Measurements from ENCODE around the gene RFX6. TPM values are rescaled to one million over a fixed set of nuclear protein-coding genes. Genes with fewer than 3 reads are reported as not detected.

The RFX6 gene
- total RNA-seq, 1 experiment from 2014 or later, result 0.15 TPM

- Histone ChIP-seq H3K9ac (ENCODE audit: low read length) (no peak overlapping the region), H3K27ac (ENCODE audit: low read length) (no peak overlapping the region), H3K4me2 (ENCODE audit: low read length) (no peak overlapping the region), H3K36me3 (ENCODE audit: low read depth, low read length) (no peaks in the 10 kb centered on the region), H3K27me3 (ENCODE audit: low read length) (peaks cover 9% of the 10 kb centered on the region), H3K4me3 (ENCODE audit: low read length) (no peak overlapping the region), H4K20me1 (ENCODE audit: low read length) (no peaks in the 10 kb centered on the region), H3K4me1 (ENCODE audit: insufficient read depth, low read length) (no peaks in the 10 kb centered on the region; the same call in 1 of the 2 replicates), H3K9me2 (replicated peaks; ENCODE audit: low read length) (no peaks in the 10 kb centered on the region), H3K9me3 (ENCODE audit: low read length) (no peaks in the 10 kb centered on the region), H3K79me2 (ENCODE audit: low read length) (no peaks in the 10 kb centered on the region), H2AFZ (ENCODE audit: low read length) (no peak overlapping the region), H3F3A (ENCODE audit: low read length, unreplicated experiment) (no peaks in the 10 kb centered on the region)
- TF ChIP-seq EZH2 (IDR thresholded peaks at IDR 0.05; ENCODE audit: low read length, unreplicated experiment), result no peak
- TF ChIP-seq EZH2phosphoT487 (IDR thresholded peaks at IDR 0.05; ENCODE audit: borderline replicate concordance, low read length), result no peak
- TF ChIP-seq, protein P1, sequence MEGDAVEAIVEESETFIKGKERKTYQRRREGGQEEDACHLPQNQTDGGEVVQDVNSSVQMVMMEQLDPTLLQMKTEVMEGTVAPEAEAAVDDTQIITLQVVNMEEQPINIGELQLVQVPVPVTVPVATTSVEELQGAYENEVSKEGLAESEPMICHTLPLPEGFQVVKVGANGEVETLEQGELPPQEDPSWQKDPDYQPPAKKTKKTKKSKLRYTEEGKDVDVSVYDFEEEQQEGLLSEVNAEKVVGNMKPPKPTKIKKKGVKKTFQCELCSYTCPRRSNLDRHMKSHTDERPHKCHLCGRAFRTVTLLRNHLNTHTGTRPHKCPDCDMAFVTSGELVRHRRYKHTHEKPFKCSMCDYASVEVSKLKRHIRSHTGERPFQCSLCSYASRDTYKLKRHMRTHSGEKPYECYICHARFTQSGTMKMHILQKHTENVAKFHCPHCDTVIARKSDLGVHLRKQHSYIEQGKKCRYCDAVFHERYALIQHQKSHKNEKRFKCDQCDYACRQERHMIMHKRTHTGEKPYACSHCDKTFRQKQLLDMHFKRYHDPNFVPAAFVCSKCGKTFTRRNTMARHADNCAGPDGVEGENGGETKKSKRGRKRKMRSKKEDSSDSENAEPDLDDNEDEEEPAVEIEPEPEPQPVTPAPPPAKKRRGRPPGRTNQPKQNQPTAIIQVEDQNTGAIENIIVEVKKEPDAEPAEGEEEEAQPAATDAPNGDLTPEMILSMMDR (conservative IDR thresholded peaks at IDR 0.05; ENCODE audit: low read depth, low read length), result no peak
- ChIA-PET POLR2A (ENCODE audit: unreplicated experiment) (no interaction called here), CTCF (no interaction called here)
- no peak for ATAC-seq
- intact Hi-C loops (cut with micrococcal nuclease), result no loop called here
- no TSS peak for BruUV-seq (replicated peaks)
- DNase-seq, result no peak
Observed at GRCh38 chr6:116872771-116873170, 4.3 kb upstream of the RFX6 start.

DNA sequence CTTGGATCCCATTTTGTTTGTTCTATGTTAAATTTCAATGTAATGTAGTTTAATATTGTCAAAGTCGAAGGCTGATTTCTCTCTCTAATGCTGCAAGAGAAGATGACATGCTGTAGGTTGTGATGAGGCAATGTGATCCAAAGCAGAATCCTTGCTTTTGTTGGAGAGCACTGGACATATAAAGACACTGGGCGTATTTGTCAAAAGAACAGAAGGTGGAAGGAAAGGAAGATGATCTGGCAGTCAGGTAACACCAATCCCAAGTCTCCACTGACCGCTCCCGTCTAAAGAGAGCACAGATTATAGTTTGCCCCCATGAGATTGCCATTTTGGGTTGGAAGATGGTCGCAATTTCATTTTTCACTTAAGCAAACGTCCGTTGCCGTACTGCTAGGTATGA is 935 bp upstream of the RFX6 start:
- Histone ChIP-seq H3K27ac (ENCODE audit: low read length) (no peak overlapping the region), H3K9me2 (replicated peaks; ENCODE audit: low read length) (no peaks in the 10 kb centered on the region), H3F3A (ENCODE audit: low read length, unreplicated experiment) (no peaks in the 10 kb centered on the region), H3K36me3 (ENCODE audit: low read depth, low read length) (no peaks in the 10 kb centered on the region), H3K9me3 (ENCODE audit: low read length) (no peaks in the 10 kb centered on the region), H3K4me2 (ENCODE audit: low read length) (peak overlapping the region; percentile 86; the same call in 1 of the 2 replicates), H2AFZ (ENCODE audit: low read length) (no peak overlapping the region), H3K9ac (ENCODE audit: low read length) (no peak overlapping the region), H3K79me2 (ENCODE audit: low read length) (no peaks in the 10 kb centered on the region), H4K20me1 (ENCODE audit: low read length) (no peaks in the 10 kb centered on the region), H3K27me3 (ENCODE audit: low read length) (peaks cover 14% of the 10 kb centered on the region), H3K4me3 (ENCODE audit: low read length) (no peak overlapping the region; the same call in 1 of the 2 replicates), H3K4me1 (ENCODE audit: insufficient read depth, low read length) (no peaks in the 10 kb centered on the region; the same call in 1 of the 2 replicates)
- TF ChIP-seq, protein P1 (conservative IDR thresholded peaks at IDR 0.05; ENCODE audit: low read depth, low read length), result no peak
- no peak for TF ChIP-seq EZH2phosphoT487 (IDR thresholded peaks at IDR 0.05; ENCODE audit: borderline replicate concordance, low read length)
- no TSS peak for BruUV-seq (replicated peaks)
- CTCF ChIA-PET, result no interaction called here
- intact Hi-C loops (cut with micrococcal nuclease), result no loop called here
- ATAC-seq (no peak), DNase-seq (no peak)
- POLR2A ChIA-PET (ENCODE audit: unreplicated experiment), result no interaction called here

DNA sequence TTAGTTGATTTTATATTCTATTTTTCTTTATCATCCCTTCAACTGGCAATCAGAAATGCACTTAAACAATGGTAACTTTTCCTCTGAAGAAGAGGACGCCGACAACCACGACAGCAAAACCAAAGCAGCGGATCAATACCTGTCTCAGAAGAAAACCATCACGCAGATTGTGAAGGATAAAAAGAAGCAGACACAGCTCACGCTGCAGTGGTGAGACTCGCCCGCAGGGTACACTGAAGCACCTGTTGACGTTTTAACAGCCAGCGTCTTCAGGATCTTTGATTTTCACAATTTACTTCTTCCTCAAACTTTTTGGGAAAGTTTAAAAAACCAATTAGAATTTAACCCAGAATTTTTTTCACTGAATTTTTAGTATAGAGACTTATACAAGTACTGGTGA is 701 bp downstream of the RFX6 start:
- Histone ChIP-seq H3K27ac (ENCODE audit: low read length) (no peak overlapping the region), H3K4me3 (ENCODE audit: low read length) (peak overlapping the region; percentile 69), H2AFZ (ENCODE audit: low read length) (peak overlapping the region; percentile 92), H3K9me2 (replicated peaks; ENCODE audit: low read length) (no peaks in the 10 kb centered on the region), H3K4me1 (ENCODE audit: insufficient read depth, low read length) (peaks cover 7% of the 10 kb centered on the region), H3F3A (ENCODE audit: low read length, unreplicated experiment) (no peaks in the 10 kb centered on the region), H3K4me2 (ENCODE audit: low read length) (peak overlapping the region; percentile 86), H3K79me2 (ENCODE audit: low read length) (no peaks in the 10 kb centered on the region), H3K9ac (ENCODE audit: low read length) (no peak overlapping the region), H3K9me3 (ENCODE audit: low read length) (no peaks in the 10 kb centered on the region), H3K27me3 (ENCODE audit: low read length) (peaks cover 14% of the 10 kb centered on the region), H4K20me1 (ENCODE audit: low read length) (no peaks in the 10 kb centered on the region), H3K36me3 (ENCODE audit: low read depth, low read length) (no peaks in the 10 kb centered on the region)
- TF ChIP-seq, protein P1 (conservative IDR thresholded peaks at IDR 0.05; ENCODE audit: low read depth, low read length), result no peak
- ChIA-PET POLR2A (ENCODE audit: unreplicated experiment) (no interaction called here), CTCF (no interaction called here)
- ATAC-seq (peak; percentile 55), DNase-seq (peak; percentile 17)
- BruUV-seq (replicated peaks), result no TSS peak
- intact Hi-C loops (cut with micrococcal nuclease), result no loop called here
